NCI-H1092 treated with DMSO at 0.1 percent for 48 hours (cell line): ENCODE results near the gene TRAPPC3.
A peak's percentile ranks its signal among the peaks of the same experiment; 100 is the strongest.
"Not testable (repeated sequence)": the region's sequence is repeated elsewhere in the genome, so short reads cannot be mapped to it uniquely, and the experiment has no call there.

Source experiments
- DNase-seq: peaks from one replicate; lab custom pipeline; 2025; lab: John Stamatoyannopoulos, UW

TRAPPC3 gene

DNA sequence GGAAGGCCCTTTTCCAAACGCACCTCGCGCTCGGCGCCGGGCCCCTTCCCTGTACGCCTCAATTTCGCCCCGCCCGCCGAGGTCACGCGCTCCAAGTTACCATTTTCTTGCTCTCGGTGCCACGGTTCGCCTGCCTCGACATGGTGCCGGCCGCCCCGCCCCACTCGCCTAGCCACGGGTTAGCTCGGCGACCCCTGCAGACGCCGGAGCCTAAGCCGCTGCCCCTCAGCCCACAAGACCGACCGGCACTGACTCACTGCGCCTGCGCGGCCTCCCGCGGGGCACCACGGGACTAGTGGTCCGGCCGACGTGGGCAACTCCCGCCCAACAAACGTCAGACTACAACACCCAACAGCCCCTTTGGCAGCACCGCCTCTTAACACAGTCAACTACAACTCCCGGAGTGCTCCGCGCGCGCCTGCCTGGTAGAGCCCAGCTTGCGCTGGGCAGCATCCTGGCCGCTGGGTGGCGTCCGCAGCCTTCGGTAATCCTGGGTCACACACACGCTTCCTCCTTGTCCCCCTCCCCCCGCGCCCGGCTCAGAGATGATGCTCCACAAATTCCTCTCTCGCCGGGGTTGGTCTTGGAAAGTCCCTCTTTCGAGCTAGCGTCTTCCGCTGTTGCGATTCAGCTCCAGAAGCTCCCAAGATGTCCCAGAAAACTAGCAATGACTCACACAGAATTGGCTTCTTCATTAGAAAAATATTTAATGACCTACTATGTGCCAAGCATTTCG lies at the start of gene TRAPPC3:
TRAPPC3 (minus strand) TSS at position 250 of the 736 bp plus-strand sequence; CDS start at position 142, 108 bp downstream.
- DNase-seq, result peak; percentile 100

DNA sequence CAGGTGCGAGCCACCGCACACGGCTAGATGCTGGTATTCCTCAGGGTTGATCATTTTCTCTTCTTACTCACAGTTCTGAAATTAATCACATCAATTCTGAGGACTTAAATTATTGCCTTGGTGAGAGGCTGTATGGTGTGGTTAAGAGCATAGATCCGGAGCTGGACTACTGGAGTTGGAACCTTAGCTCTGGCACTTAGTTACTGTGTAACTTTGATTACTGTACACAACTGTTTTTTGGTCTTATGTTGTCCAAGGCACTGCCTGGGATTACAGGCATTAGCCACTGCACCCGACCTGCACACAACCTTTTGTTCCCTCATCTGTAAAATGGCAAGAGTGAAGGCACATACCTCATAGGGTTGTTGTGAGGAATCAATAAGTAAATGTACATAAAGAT lies 49.4 kb upstream of the TRAPPC3 start:
- DNase-seq, result no peak

- DNase-seq, result not testable (repeated sequence)
Measured at GRCh38 chr1:36196805-36197204, 47.5 kb upstream of the TRAPPC3 start.

DNA sequence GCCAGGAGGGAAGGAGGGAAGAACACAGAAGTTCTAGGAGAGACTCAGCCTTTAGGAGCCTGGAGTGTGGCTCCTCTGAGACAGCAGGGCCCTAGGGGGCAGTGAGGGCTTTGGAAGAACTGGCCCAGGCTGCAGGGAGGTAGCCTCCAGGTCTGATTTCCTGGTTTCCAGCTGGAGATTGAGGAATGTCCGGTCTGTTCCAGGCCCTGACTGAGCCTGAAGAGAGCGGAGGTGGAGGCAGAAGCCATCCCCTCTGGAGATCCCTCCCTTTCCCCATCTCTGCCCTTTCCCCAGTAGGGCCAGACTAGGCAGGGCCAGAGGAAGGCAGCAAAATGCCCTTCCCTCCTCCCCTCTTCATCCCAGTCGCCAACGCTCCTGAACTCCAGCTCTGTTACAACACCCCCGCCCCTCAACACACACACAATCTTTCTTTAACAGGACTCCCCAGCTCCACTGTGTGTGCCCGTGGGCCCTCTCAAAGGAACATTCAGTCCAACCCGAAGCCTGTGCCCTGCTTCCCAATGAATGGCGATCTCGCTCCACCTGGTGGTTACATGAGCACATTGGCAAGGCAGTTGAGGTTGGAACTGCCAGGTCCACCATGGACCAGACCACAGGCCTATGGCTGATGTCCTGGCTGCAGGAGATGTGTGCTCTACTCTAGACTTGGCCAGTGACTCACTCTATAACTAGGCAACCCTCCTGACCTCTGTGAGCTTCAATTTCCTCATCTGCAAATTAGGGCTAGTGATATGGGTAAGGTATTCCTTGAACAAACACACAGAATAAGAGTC lies 38.7 kb upstream of the TRAPPC3 start:
- peak; percentile 85 for DNase-seq

DNA sequence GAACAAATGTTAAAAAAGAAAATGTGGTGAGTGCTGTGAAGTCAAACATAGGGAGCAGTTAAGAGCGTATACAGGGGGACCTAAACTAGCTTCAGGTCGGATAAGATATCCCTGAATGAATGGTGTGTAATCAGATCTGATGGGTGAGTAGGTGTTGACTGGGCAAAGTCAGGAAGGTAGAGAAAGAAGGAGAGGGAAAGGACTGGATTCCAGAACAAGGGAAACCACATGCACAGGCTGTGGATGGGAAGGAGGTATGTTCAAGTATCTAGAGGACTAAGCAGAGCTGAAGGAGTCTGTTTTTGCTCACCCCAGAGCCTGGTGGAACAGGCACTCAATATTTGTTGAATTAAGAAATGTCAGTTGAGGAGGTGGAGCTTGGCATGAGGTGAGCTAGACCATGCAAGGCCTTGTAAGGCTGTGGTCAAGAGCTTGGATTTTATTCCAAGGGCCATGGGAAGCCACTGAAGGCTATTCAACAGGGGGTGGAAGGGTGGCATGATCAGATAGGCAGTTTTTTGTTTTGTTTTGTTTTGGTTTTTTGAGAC lies 34.1 kb upstream of the TRAPPC3 start:
- DNase-seq, result peak; percentile 25

DNA sequence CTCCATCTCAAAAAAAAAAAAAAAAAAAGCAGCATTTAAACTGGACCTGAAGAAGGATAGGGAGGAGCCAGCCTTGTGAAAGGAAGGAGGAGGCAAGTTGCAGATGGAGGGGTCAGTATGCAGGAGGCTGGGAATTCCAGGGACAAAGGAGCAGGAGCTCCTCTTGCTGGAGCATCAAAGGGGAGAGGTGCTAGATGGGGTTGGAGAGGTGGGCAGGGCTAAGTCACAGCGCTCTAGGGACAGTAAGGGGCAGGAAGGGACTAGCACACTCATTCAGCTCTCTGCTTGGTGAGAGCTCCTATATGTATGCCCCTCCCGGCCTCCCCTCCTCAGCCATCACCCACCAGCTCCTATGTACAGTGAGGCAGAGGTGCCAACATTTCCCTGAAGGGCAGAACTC lies 33.4 kb upstream of the TRAPPC3 start:
- peak; percentile 57 for DNase-seq

- DNase-seq, result no peak
Measured at GRCh38 chr1:36179220-36179600, 29.9 kb upstream of the TRAPPC3 start.

GRCh38 chr1:36178471-36179219 lies 29.4 kb upstream of the TRAPPC3 start:
- DNase-seq, result no peak

- no peak for DNase-seq
Measured at GRCh38 chr1:36177589-36178431, 28.5 kb upstream of the TRAPPC3 start.

- no peak for DNase-seq
Measured at GRCh38 chr1:36176106-36176949, 27.0 kb upstream of the TRAPPC3 start.

- no peak for DNase-seq
Measured at GRCh38 chr1:36175137-36176095, 26.1 kb upstream of the TRAPPC3 start.

DNA sequence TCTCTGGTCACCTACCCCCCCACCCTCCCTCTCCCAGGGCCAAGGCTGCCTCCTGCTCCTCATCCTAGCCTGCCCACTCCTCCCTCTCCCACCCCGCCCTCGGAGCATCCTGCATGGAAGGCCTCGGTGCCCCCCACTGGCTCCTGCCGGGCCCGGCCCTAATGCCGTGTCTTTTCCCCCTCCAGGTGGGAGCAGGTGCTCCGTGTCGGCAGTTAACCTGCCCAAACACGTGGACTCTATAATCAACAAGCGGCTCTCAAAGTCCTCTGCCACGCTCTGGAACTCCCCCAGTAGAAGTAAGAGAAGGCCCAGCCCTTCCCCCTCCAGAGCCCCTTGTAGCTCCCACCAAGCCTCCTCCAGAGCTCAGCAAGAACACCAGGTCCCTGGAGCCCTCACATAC lies 25.4 kb upstream of the TRAPPC3 start:
- no peak for DNase-seq

GRCh38 chr1:36172983-36173382 lies 23.7 kb upstream of the TRAPPC3 start:
- no peak for DNase-seq

DNA sequence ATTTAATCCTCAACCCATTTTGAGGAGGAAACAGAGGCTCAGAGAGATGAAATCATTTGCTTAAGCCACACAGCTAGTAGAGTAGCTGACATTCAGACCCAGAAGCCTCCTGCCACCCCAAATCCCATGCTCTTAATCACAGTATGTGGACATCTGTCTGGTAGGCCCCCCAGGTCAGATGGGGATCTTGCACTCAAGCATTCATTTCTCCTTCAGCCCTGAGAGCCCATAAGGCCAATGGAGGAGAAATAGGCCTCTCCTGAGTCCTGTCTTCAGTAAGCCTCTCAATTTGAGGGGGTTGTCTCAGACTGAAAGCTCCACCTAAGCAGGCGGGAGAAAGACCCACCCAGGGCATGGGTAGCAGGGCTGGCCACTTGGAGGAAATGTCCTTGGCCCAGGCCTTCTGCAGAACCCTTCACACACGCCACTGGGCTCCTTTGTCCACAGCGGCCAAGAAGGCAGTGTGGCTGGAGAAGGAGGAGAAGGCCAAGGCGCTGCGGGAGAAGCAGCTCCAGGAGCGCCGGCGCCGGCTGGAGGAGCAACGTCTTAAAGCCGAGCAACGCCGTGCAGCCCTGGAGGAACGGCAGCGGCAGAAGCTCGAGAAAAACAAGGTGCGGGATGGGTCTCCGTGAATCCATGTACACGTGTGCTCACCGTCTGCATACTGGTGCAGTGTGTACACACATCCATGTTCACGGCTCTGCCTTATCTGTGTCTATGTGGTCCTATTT lies 22.9 kb upstream of the TRAPPC3 start:
- DNase-seq, result no peak

DNA sequence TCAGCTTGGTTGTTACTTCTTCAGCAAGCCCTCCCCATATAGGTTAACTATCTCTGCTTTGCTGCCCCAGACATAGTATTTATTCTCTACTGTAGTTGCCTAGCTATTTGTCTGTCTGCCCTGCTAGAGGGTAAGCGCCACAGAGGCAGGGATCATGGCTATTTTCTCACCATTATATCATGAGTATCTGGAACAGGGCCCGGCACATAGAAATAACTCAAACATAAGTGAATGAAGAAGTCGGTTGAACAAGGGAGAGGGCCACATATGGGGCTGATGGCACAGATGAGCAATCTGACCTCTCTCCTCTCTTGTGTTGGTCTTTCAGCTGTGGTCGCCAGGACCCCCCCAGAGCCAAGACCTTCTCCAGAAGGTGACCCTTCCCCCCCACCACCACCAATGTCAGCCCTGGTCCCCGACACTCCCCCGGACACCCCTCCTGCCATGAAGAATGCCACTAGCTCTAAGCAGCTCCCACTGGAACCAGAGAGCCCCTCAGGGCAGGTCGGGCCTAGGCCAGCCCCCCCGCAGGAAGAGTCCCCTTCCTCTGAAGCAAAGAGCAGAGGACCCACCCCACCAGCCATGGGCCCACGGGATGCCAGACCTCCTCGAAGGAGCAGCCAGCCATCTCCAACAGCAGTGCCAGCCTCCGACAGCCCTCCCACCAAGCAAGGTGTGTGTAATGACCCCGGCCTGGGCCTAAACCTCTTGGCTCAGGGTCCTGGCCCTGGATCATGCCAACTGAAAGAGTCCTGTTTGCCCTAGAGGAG lies 21.5 kb upstream of the TRAPPC3 start:
- no peak for DNase-seq

DNA sequence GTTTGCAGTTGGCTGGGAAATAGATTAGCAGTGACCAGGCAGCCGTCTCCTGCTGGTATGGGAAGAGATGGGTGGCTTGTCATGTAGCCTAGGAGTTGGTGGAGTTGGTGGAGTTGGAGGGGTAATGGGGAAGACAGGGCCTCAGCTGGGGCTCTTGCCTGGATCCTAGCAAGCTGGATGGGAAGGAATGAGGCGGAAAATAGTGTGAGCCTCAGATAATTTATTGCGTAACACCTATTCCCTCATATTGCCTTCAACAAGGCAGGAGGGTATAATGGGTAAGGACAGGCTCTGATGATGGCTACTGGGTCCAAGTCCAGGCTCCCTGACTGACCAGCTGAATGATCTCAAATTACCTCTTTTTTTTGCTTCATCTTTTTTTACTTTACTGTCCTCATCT lies 19.2 kb upstream of the TRAPPC3 start:
- DNase-seq, result no peak

DNA sequence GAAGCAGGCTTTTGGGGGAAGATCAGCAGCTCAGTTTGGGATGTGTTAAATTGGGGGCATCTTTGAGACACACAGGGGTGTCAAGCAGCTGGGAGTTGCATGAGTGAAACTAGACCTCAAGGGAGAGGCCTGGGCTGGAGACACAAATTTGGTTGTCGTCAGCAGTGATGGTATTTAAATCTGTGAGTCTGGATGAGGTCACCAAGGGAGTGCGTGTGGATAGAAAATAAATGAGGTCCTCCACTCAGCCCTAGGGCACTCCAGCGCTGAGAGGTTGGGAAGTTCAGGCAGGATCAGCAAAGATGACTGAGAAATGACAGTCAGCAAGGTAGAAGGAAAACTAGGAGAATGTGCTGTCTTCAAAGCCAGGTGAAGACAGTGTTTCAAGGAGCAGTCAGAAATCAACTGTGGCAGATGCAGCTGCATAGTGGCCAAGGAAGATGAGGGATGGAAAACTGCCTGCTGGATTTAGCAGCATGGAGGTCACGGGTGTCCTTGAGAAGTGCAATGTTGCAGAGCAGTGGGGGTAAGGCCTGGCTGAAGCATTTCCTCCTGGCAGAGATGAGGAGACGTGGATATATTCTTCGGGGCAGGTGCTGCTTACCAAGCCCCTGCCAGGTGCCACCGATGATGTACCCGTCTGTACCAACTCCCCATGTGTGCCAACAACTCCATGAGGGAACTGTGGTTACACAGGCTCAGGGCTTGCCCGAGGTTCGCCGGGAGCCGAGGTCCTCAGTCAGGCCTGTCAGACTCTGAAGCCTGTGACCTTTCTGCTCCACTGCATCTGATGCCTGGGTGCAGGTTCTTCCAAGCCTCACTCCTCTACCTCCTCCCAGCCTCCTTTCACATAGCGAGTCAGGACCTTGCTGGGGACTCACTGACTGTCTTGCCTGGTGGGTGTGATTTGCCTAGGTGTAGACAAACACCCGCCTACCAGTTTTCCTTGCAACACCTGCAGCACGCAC lies 17.9 kb upstream of the TRAPPC3 start:
- no peak for DNase-seq
